GM12878 (cell line): ENCODE results near the gene ITGAL. TPM values are rescaled to one million over a fixed set of nuclear protein-coding genes. Genes with fewer than 3 reads are reported as not detected.

ENCODE experiments used
- BMI1 ChIP-seq: fragments of 450-650 bp; IDR thresholded peaks from 2 replicates; pipeline ENCODE4 v1.6.1; 2016; ENCODE audit warnings: mild to moderate bottlenecking, moderate library complexity, borderline replicate concordance
- CBFB ChIP-seq: IDR thresholded peaks from 2 replicates; pipeline ENCODE4 v1.6.1; 2016; ENCODE audit warnings: antibody characterized with exemption, low read depth
- CTCF ChIP-seq, 3 experiments: IDR thresholded peaks in 2 of 3; conservative IDR thresholded peaks in 1 of 3; 2 replicates each; pipeline ENCODE4 v1.5.1; 2011; ENCODE audit warnings: low read depth in 3 of 3, low read length in 3 of 3, mild to moderate bottlenecking in 3 of 3, control low read depth in 2 of 3, moderate library complexity in 2 of 3, inconsistent platforms in 1 of 3, mixed read lengths in 1 of 3; ENCODE audit not compliant: control insufficient read depth in 2 of 3, insufficient read depth in 1 of 3; ENCODE audit errors: extremely low read depth in 1 of 3
- FOXM1 ChIP-seq: IDR thresholded peaks from 2 replicates; pipeline ENCODE4 v1.6.1; 2012; ENCODE audit warnings: low read depth, mild to moderate bottlenecking, inconsistent platforms, low read length, moderate library complexity
- HDAC6 ChIP-seq: fragments of 200-600 bp; sonication (generic); IDR thresholded peaks from one replicate; pipeline ENCODE4 v1.8.0; 2017; ENCODE audit warnings: antibody characterized with exemption; ENCODE audit not compliant: unreplicated experiment
- MYC ChIP-seq: IDR thresholded peaks from 2 replicates; pipeline ENCODE4 v1.6.1; 2011; ENCODE audit warnings: mild to moderate bottlenecking, low read length, moderate library complexity, inconsistent platforms; ENCODE audit not compliant: insufficient read depth, insufficient replicate concordance, insufficient read length, severe bottlenecking
- NR2C2 ChIP-seq: IDR thresholded peaks from 2 replicates; pipeline ENCODE4 v1.6.1; 2011; ENCODE audit warnings: borderline replicate concordance, low read depth; ENCODE audit not compliant: control insufficient read depth, insufficient read length
- RUNX3 ChIP-seq: IDR thresholded peaks from 2 replicates; pipeline ENCODE4 v1.6.1; 2012; ENCODE audit warnings: low read length, inconsistent platforms
- SKIL ChIP-seq: fragments of 450-650 bp; IDR thresholded peaks from 2 replicates; pipeline ENCODE4 v1.6.1; 2017; ENCODE audit warnings: mild to moderate bottlenecking, low read depth, inconsistent platforms; ENCODE audit not compliant: poor library complexity, severe bottlenecking
- SMAD1 ChIP-seq: fragments of 450-650 bp; IDR thresholded peaks from 2 replicates; pipeline ENCODE4 v1.6.1; 2018; ENCODE audit warnings: mild to moderate bottlenecking, low read depth; ENCODE audit not compliant: partially characterized antibody
- SUPT20H ChIP-seq: IDR thresholded peaks from 2 replicates; pipeline ENCODE4 v1.6.1; 2011; ENCODE audit warnings: low read depth, mild to moderate bottlenecking, low read length, moderate library complexity, borderline replicate concordance; ENCODE audit not compliant: control insufficient read depth
- TARDBP ChIP-seq: IDR thresholded peaks from 2 replicates; pipeline ENCODE4 v1.6.1; 2016; ENCODE audit warnings: borderline replicate concordance
- TCF3 ChIP-seq: IDR thresholded peaks from 2 replicates; pipeline ENCODE4 v1.6.1; 2012; ENCODE audit warnings: low read depth, mild to moderate bottlenecking, low read length, borderline replicate concordance; ENCODE audit not compliant: insufficient read depth
- ZBTB4 ChIP-seq: fragments of 450-650 bp; formaldehyde crosslinking; IDR thresholded peaks from 2 replicates; pipeline ENCODE4 v1.4.0; 2022; ENCODE audit warnings: mild to moderate bottlenecking, moderate library complexity
- ZNF687 ChIP-seq: fragments of 450-650 bp; IDR thresholded peaks from 2 replicates; pipeline ENCODE4 v1.6.1; 2017; ENCODE audit warnings: mild to moderate bottlenecking, moderate library complexity
- polyA plus RNA-seq, 11 experiments: library from polyadenylated mRNA; depleted of rRNA in 4 of 11; unstranded in 6 of 11; stranded (reverse) in 5 of 11; fragments of >200 nt; fragmentation: Nextera tagmentation in 4 of 11; fragmentation: Illumina TruSeq in 1 of 11; extraction: Ambion mirVana in 4 of 11; extraction: Trizol in 1 of 11; gene quantifications; 1 replicate in 1 of 11; 2 replicates in 10 of 11; pipeline versions ENCODE4 v1.2.1 to v1.2.3, GENCODE V29; 2011 to 2016; ENCODE audit warnings: inconsistent platforms in 2 of 11, missing spikeins in 2 of 11, low read depth in 1 of 11
- total RNA-seq, 4 experiments: library from RNA; depleted of rRNA in 3 of 4; stranded (reverse); fragments of >200 nt in 3 of 4; fragmentation: Illumina TruSeq in 1 of 4; extraction: Trizol in 1 of 4; gene quantifications; 2 replicates each; pipeline versions ENCODE4 v1.2.1 to v1.2.3, GENCODE V29; 2013 to 2021

The ITGAL gene
- total and polyA plus RNA-seq, 10 of the 15 experiments (the other 5 are each of a cell fraction or from before 2014, with no cell fraction given): 10.7 to 170 (median 96.9) TPM

GRCh38 chr16:30472328-30472942, at the start of gene ITGAL (continued):
- TF ChIP-seq ZBTB4 (CRISPR knock-in tag): 0 out of 2 replicates have a peak, but pooled peaks have one; percentile 23
- peak; percentile 53 for TF ChIP-seq HDAC6
- TF ChIP-seq SMAD1: peak; percentile 83
- no peak for TF ChIP-seq TARDBP
- no peak for TF ChIP-seq BMI1
- no peak for TF ChIP-seq NR2C2
- peak; percentile 99 for TF ChIP-seq RUNX3
- no peak for TF ChIP-seq SUPT20H
- TF ChIP-seq CBFB: peak; percentile 92
- peak; percentile 88 for TF ChIP-seq SKIL
- peak; percentile 74; the same call in 1 of the 2 replicates for TF ChIP-seq FOXM1
- no peak for TF ChIP-seq MYC
- TF ChIP-seq ZNF687: peak; percentile 96
- TF ChIP-seq TCF3: peak; percentile 72; the same call in 1 of the 2 replicates
- no peak for TF ChIP-seq CTCF (IDR thresholded peaks at IDR 0.05 in 2 of 3, conservative IDR thresholded peaks at IDR 0.05 in 1 of 3; ENCODE audit: control insufficient read depth in 2 of 3, extremely low read depth in 1 of 3, insufficient read depth in 1 of 3, low read depth in 3 of 3, low read length in 3 of 3)
